H1 (cell line): ENCODE measurements around the gene NUDT12. TPM values are rescaled to one million over a fixed set of nuclear protein-coding genes. Genes with fewer than 3 reads are reported as not detected.

Source experiments
- CTCF ChIA-PET: fragments of 300-600 bp; sonication (Branson Sonifier 250); formaldehyde crosslinking; loops from one replicate; lab custom pipeline; 2021; ENCODE audit not compliant: partially characterized antibody; lab: Charles Lee
- POLR2A ChIA-PET: fragments of 300-600 bp; sonication (Branson Sonifier 250); formaldehyde crosslinking; loops from one replicate; lab custom pipeline; 2021; ENCODE audit warnings: inconsistent platforms; ENCODE audit not compliant: partially characterized antibody; lab: Charles Lee
- DNase-seq, 2 experiments: peaks; one replicate each; pipeline versions ENCODE4 v3.0.0 to v3.0.0-alpha.2; 2010 to 2022; ENCODE audit warnings: low spot score in 2 of 2, low read depth in 1 of 2, mixed read lengths in 1 of 2
- FAIRE-seq: peaks from 2 replicates; lab custom pipeline; 2011; peaks lifted over from hg19 to GRCh38; lab: Jason Lieb, UNC
- H2AFZ ChIP-seq: 2 replicates; pipeline ENCODE4 v1.8.1; 2012; ENCODE audit warnings: low read length, inconsistent platforms
- H2AK5ac ChIP-seq: 2 replicates; pipeline ENCODE4 v1.6.1; 2013; ENCODE audit warnings: low read depth, low read length
- H2BK120ac ChIP-seq: replicated peaks from 2 replicates; pipeline ENCODE3; 2013; ENCODE audit warnings: low read depth, low read length, inconsistent platforms
- H2BK12ac ChIP-seq: 2 replicates; pipeline ENCODE4 v1.6.1; 2013; ENCODE audit warnings: low read depth, low read length
- H2BK15ac ChIP-seq: 2 replicates; pipeline ENCODE4 v1.6.1; 2013; ENCODE audit warnings: low read length
- H2BK20ac ChIP-seq: 2 replicates; pipeline ENCODE4 v1.6.1; 2013; ENCODE audit warnings: low read length
- H2BK5ac ChIP-seq: 2 replicates; pipeline ENCODE4 v1.6.1; 2013; ENCODE audit warnings: low read depth, low read length
- H3K14ac ChIP-seq: 2 replicates; pipeline ENCODE4 v1.6.1; 2013; ENCODE audit warnings: inconsistent platforms; ENCODE audit not compliant: insufficient read length
- H3K18ac ChIP-seq: 2 replicates; pipeline ENCODE4 v1.6.1; 2013; ENCODE audit warnings: low read length; ENCODE audit errors: extremely low read depth
- H3K23ac ChIP-seq: 2 replicates; pipeline ENCODE4 v1.6.1; 2013; ENCODE audit warnings: inconsistent platforms; ENCODE audit not compliant: insufficient read length
- H3K23me2 ChIP-seq: 2 replicates; pipeline ENCODE4 v1.6.1; 2013; ENCODE audit warnings: low read depth, low read length
- H3K27ac ChIP-seq: 2 replicates; pipeline ENCODE4 v1.6.1; 2011; ENCODE audit warnings: low read depth, low read length, inconsistent platforms
- H3K27me3 ChIP-seq, 4 experiments: replicated peaks in 1 of 4; 1 replicate in 1 of 4; 2 replicates in 3 of 4; pipeline versions ENCODE4 v1.6.1 to v1.8.1; 2011 to 2013; ENCODE audit warnings: low read length in 3 of 4, mild to moderate bottlenecking in 3 of 4, inconsistent platforms in 2 of 4, mixed read lengths in 2 of 4, moderate library complexity in 1 of 4; ENCODE audit not compliant: control insufficient read depth in 3 of 4, insufficient read depth in 3 of 4; ENCODE audit errors: extremely low read depth in 1 of 4
- H3K36me3 ChIP-seq, 4 experiments: 2 replicates each; pipeline versions ENCODE4 v1.6.1 to v1.8.1; 2011 to 2013; ENCODE audit warnings: mild to moderate bottlenecking in 4 of 4, low read length in 3 of 4, moderate library complexity in 2 of 4, control low read depth in 1 of 4, inconsistent platforms in 1 of 4; ENCODE audit not compliant: insufficient read depth in 4 of 4, control insufficient read depth in 2 of 4
- H3K4ac ChIP-seq: replicated peaks from 2 replicates; pipeline ENCODE3; 2013; ENCODE audit warnings: low read length, low read depth, mixed read lengths, inconsistent platforms; ENCODE audit not compliant: insufficient read length
- H3K4me1 ChIP-seq, 4 experiments: replicated peaks in 1 of 4; 1 replicate in 1 of 4; 2 replicates in 3 of 4; pipeline versions ENCODE4 v1.6.1 to v1.8.1; 2011 to 2013; ENCODE audit warnings: low read length in 3 of 4, inconsistent platforms in 2 of 4, mixed read lengths in 1 of 4; ENCODE audit not compliant: insufficient read depth in 4 of 4, control insufficient read depth in 3 of 4
- H3K4me2 ChIP-seq, 2 experiments: 2 replicates each; pipeline versions ENCODE4 v1.6.1 to v1.8.1; 2011 to 2013; ENCODE audit warnings: low read depth in 2 of 2, low read length in 2 of 2, control low read depth in 1 of 2, inconsistent platforms in 1 of 2, mild to moderate bottlenecking in 1 of 2; ENCODE audit not compliant: insufficient read depth in 1 of 2
- H3K4me3 ChIP-seq, 4 experiments: fragments of 200-600, 300-600 bp in 1 of 4; sonication (generic), shearing (Covaris generic), sonication (Bioruptor Twin) in 1 of 4; 2 replicates each; pipeline versions ENCODE4 v1.5.1 to v1.8.1; 2011 to 2016; ENCODE audit warnings: low read length in 4 of 4, low read depth in 3 of 4, control low read depth in 2 of 4, inconsistent platforms in 2 of 4, mild to moderate bottlenecking in 2 of 4, mixed read lengths in 1 of 4, moderate library complexity in 1 of 4; ENCODE audit not compliant: insufficient read depth in 2 of 4; ENCODE audit errors: extremely low read depth in 1 of 4
- H3K56ac ChIP-seq: replicated peaks from 2 replicates; pipeline ENCODE3; 2013; ENCODE audit warnings: low read depth, mild to moderate bottlenecking, mixed read lengths, low read length, inconsistent platforms; ENCODE audit not compliant: insufficient read length
- H3K79me1 ChIP-seq: 2 replicates; pipeline ENCODE4 v1.6.1; 2013; ENCODE audit warnings: low read depth, low read length, control low read depth
- H3K79me2 ChIP-seq, 2 experiments: 2 replicates each; pipeline versions ENCODE4 v1.6.1 to v1.8.1; 2012 to 2013; ENCODE audit warnings: low read length in 2 of 2, mild to moderate bottlenecking in 2 of 2, inconsistent platforms in 1 of 2; ENCODE audit not compliant: insufficient read depth in 2 of 2, control insufficient read depth in 1 of 2
- H3K9ac ChIP-seq, 4 experiments: replicated peaks in 1 of 4; 1 replicate in 1 of 4; 2 replicates in 3 of 4; pipeline versions ENCODE4 v1.6.1 to v1.8.1; 2011 to 2013; ENCODE audit warnings: low read depth in 3 of 4, low read length in 3 of 4, control low read depth in 2 of 4, mild to moderate bottlenecking in 2 of 4, moderate library complexity in 2 of 4, inconsistent platforms in 1 of 4; ENCODE audit errors: extremely low read depth in 1 of 4
- H3K9me3 ChIP-seq, 2 experiments: 2 replicates each; pipeline versions ENCODE4 v1.6.1 to v1.8.1; 2012 to 2013; ENCODE audit warnings: mild to moderate bottlenecking in 2 of 2, moderate library complexity in 2 of 2, control low read depth in 1 of 2, inconsistent platforms in 1 of 2, low read depth in 1 of 2, low read length in 1 of 2, mixed read lengths in 1 of 2; ENCODE audit not compliant: insufficient read depth in 2 of 2
- H4K20me1 ChIP-seq, 2 experiments: replicated peaks in 1 of 2; 2 replicates each; pipeline versions ENCODE3 to v1.8.1; 2011 to 2013; ENCODE audit warnings: inconsistent platforms in 2 of 2, low read length in 2 of 2, mild to moderate bottlenecking in 1 of 2; ENCODE audit not compliant: insufficient read depth in 2 of 2, control insufficient read depth in 1 of 2
- H4K5ac ChIP-seq: 2 replicates; pipeline ENCODE4 v1.6.1; 2013; ENCODE audit warnings: low read length, low read depth, mixed read lengths, inconsistent platforms; ENCODE audit not compliant: insufficient read length
- H4K8ac ChIP-seq: 2 replicates; pipeline ENCODE4 v1.8.0; 2013; ENCODE audit warnings: mild to moderate bottlenecking, moderate library complexity, low read length, inconsistent platforms; ENCODE audit not compliant: insufficient read depth; ENCODE audit errors: extremely low read depth
- H4K91ac ChIP-seq: replicated peaks from 2 replicates; pipeline ENCODE3; 2013; ENCODE audit warnings: low read length, mixed read lengths, inconsistent platforms; ENCODE audit not compliant: insufficient read length
- EZH2 ChIP-seq: fragments of 200-600 bp; sonication (generic); IDR thresholded peaks from 2 replicates; pipeline ENCODE4 v1.7.1; 2012; ENCODE audit warnings: low read depth, mild to moderate bottlenecking, moderate library complexity, low read length, inconsistent platforms; ENCODE audit not compliant: severe bottlenecking
- TCF12 ChIP-seq: IDR thresholded peaks from 2 replicates; pipeline ENCODE4 v1.6.1; 2011; ENCODE audit warnings: low read depth, mild to moderate bottlenecking, low read length
- WGBS, 2 experiments: shearing (Covaris generic) in 1 of 2; methylation state at CpG; one replicate each; pipeline versions ENCODE4 v1.1.6 to v1.1.7; 2013 to 2015; ENCODE audit warnings: low lambda C conversion rate in 2 of 2, mixed read lengths in 2 of 2, inconsistent platforms in 1 of 2, low coverage in 1 of 2, missing lambda C conversion rate in 1 of 2; ENCODE audit not compliant: insufficient replicate concordance in 2 of 2, insufficient coverage in 1 of 2, insufficient read length in 1 of 2; ENCODE audit errors: extremely low coverage in 1 of 2, missing lambda C conversion rate in 1 of 2; 5-methylcytosine and 5-hydroxymethylcytosine counted together
- polyA plus RNA-seq, 7 experiments: library from polyadenylated mRNA; depleted of rRNA in 3 of 7; stranded (reverse) in 5 of 7; unstranded in 2 of 7; fragments of >200 nt in 5 of 7; fragments of 200-250 nt in 2 of 7; gene quantifications; 1 replicate in 5 of 7; 2 replicates in 1 of 7; 4 replicates in 1 of 7; pipeline versions ENCODE4 v1.2.1 to v1.2.3, GENCODE V29; 2011 to 2013; ENCODE audit warnings: missing spikeins in 2 of 7, mixed read lengths in 2 of 7
- total RNA-seq: library from RNA; stranded (reverse); fragmentation: NEBNext Ultra II Directional; extraction: Animal tissue kit (Norgen Biotek cat#: 25700); gene quantifications from 2 replicates; pipeline ENCODE4 v1.2.1, GENCODE V29; 2021

Gene NUDT12
- total and polyA plus RNA-seq, 2 of the 8 experiments (the other 6 are each of a cell fraction or from before 2014, with no cell fraction given), result 3.6 to 12.5 TPM

GRCh38 chr5:103512500-103512899, 50.1 kb downstream of the NUDT12 start:
- WGBS, 2 experiments, result 82% methylated on average over 2 of the region's 2 CpGs; no CpG with 5 or more reads in 1 of the 2 experiments
- TF ChIP-seq EZH2 (no peak), TCF12 (no peak)
- no peak overlapping the region for H3K4me2 ChIP-seq
- no peak overlapping the region for H2BK5ac ChIP-seq
- H3K4me3 ChIP-seq, result no peak overlapping the region
- H4K20me1 ChIP-seq, result no peaks in the 10 kb centered on the region
- H4K5ac ChIP-seq, result no peak overlapping the region
- no peaks in the 10 kb centered on the region for H3K9me3 ChIP-seq
- H3K56ac ChIP-seq, result no peak overlapping the region
- no peak overlapping the region for H3K14ac ChIP-seq
- FAIRE-seq (no peak), DNase-seq (no peak)
- H3K27me3 ChIP-seq, result no peaks in the 10 kb centered on the region
- no peaks in the 10 kb centered on the region for H3K79me1 ChIP-seq
- H3K27ac ChIP-seq, result no peak overlapping the region
- no peaks in the 10 kb centered on the region; a peak in 1 of 8 replicates for H3K36me3 ChIP-seq
- ChIA-PET CTCF (interaction anchor here (0.7 to 1.5 kb wide), 3 partner anchors 10 to 288 kb away, joined by 3 to 4 read pairs (median 3); no protein-coding TSS in a partner anchor), POLR2A (interaction anchor here (1.3 kb wide), 1 partner anchor 14 kb away, joined by 5 read pairs; no protein-coding TSS in a partner anchor)
- no peak overlapping the region for H3K23ac ChIP-seq
- H3K23me2 ChIP-seq, result no peaks in the 10 kb centered on the region
- H2BK12ac ChIP-seq, result no peak overlapping the region
- H3K4ac ChIP-seq, result no peak overlapping the region
- no peak overlapping the region for H4K8ac ChIP-seq
- H3K9ac ChIP-seq, result no peak overlapping the region
- H2AFZ ChIP-seq, result no peak overlapping the region
- no peak overlapping the region for H2BK15ac ChIP-seq
- H3K4me1 ChIP-seq, result peaks cover 0 to 3% (median 0%) of the 10 kb centered on the region in 4 experiments; a peak in 1 of 7 replicates
- no peak overlapping the region for H4K91ac ChIP-seq
- H3K79me2 ChIP-seq, result no peaks in the 10 kb centered on the region
- H2BK20ac ChIP-seq, result no peak overlapping the region
- no peak overlapping the region for H2AK5ac ChIP-seq
- H2BK120ac ChIP-seq, result no peak overlapping the region
- no peak overlapping the region for H3K18ac ChIP-seq
